ENCODE results near the gene CDC42BPA.

- TF ChIP-seq CTCF (conservative IDR thresholded peaks at IDR 0.05; ENCODE audit: low read depth, low read length) (no peak), EZH2 (IDR thresholded peaks at IDR 0.05; ENCODE audit: low read length, unreplicated experiment) (no peak)
Observed at GRCh38 chr1:227320476-227320875, 2.2 kb upstream of the CDC42BPA start.
